Erythroblast (primary cell): ENCODE results near the gene PYGB.

ENCODE experiments used
- GATA1 ChIP-seq: IDR thresholded peaks from 2 replicates; pipeline ENCODE4 v1.6.1; 2011; ENCODE audit warnings: low read depth, mild to moderate bottlenecking, control low read depth, low read length, moderate library complexity
- POLR2A ChIP-seq: IDR thresholded peaks from 2 replicates; pipeline ENCODE4 v1.6.1; 2011; ENCODE audit warnings: mild to moderate bottlenecking, low read length

DNA sequence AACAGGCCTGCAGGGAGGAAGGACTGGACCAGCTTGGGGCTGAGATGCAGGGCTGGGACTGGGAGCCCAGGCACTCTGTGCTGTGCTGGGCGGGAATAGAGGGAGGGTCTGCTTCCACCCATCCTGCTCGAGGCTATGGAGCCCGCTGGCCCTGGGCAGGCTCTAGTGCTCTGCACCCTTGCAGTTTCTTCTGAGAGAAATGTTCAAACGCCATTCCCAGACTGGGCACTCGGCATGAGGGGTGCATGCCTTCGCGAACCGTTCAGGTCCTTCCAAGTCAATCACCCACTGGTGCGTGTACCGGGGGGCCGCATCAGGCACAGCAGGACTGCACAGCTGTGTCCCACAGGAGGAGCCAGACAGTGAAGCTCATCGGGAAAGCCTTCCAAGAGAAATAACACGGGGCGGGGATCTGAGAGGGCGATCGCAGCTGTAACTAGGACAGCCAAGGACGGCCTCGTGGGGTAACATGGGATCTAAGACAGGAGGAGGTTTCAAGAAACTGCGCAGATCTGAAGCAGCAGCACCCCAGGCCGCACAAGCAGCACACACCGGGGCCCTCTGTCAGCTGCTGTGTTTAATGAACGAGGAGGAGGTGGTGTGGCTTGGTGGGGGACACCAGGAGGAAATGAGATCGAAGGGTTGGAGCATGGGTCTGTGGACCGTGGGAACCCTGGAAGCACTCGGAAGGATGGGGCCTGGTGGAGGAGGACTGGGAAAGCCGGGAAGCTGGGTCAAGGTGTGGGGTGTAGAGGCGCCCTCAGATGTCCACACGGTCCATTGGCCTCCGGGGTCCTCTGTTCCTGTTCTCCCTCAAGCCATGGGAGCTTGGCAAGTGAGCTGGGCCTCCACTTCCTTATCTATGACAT, 26.1 kb upstream of the PYGB start:
- TF ChIP-seq POLR2A (no peak), GATA1 (no peak)
